ENCODE measurements around the gene COL8A2. TPM values are rescaled to one million over a fixed set of nuclear protein-coding genes. Genes with fewer than 3 reads are reported as not detected.

Gene COL8A2
- total and polyA plus RNA-seq, 2 of the 4 experiments (the other 2 are of a cell fraction), result 0.54 to 1.1 TPM

GRCh38 chr1:36115931-36116330 lies 9.1 kb downstream of the COL8A2 start:
- no peak overlapping the region for H2BK5ac ChIP-seq (ENCODE audit: low read depth, low read length, poor library complexity, severe bottlenecking)
- H3K4me3 ChIP-seq (ENCODE audit: insufficient read depth, low read depth, low read length), result no peak overlapping the region
- H4K8ac ChIP-seq (ENCODE audit: low read depth in 2 of 2, low read length in 2 of 2), result peak overlapping the region; percentile 29 to 52; a peak in 2 of 4 replicates
- H3K23ac ChIP-seq (ENCODE audit: low read depth, low read length), result no peak overlapping the region
- ChIA-PET CTCF (interaction anchor here (1.3 to 1.6 kb wide), 2 partner anchors 13 to 19 kb away, joined by 3 to 7 read pairs; no protein-coding TSS in a partner anchor), POLR2A (ENCODE audit: unreplicated experiment) (no interaction called here)
- H4K91ac ChIP-seq (ENCODE audit: insufficient read depth, low read depth, low read length), result no peak overlapping the region
- H3K27ac ChIP-seq (ENCODE audit: insufficient read depth, low read length), result no peak overlapping the region
- no peak overlapping the region for H2AK5ac ChIP-seq (ENCODE audit: low read depth, low read length)
- no peak overlapping the region for H3K14ac ChIP-seq (replicated peaks; ENCODE audit: low read depth, low read length)
- in situ Hi-C loops (cut with MboI; ENCODE audit: low sequenced_read_pairs), result loop anchor here (25.0 kb wide), 1 partner anchor 296 kb away; no protein-coding TSS in a partner anchor
- WGBS, 2 experiments (ENCODE audit: extremely low coverage in 2 of 2, insufficient read length in 1 of 2), result 60% methylated on average over 2 of the region's 5 CpGs; no CpG with 5 or more reads in 1 of the 2 experiments
- H4K20me1 ChIP-seq (ENCODE audit: insufficient read depth, low read length), result no peaks in the 10 kb centered on the region; the same call in 1 of the 2 replicates
- peaks cover 13% of the 10 kb centered on the region for H3K4me1 ChIP-seq (ENCODE audit: control insufficient read depth, insufficient read depth, low read length)
- H2AFZ ChIP-seq (replicated peaks; ENCODE audit: low read length, poor library complexity), result peak overlapping the region; percentile 60
- peak; percentile 28 for DNase-seq
- no peak overlapping the region for H2BK15ac ChIP-seq (ENCODE audit: low read depth, low read length)
- H3K9me3 ChIP-seq (ENCODE audit: control insufficient read depth, insufficient read depth, low read length), result no peaks in the 10 kb centered on the region
- H3K18ac ChIP-seq (ENCODE audit: low read depth, low read length), result no peak overlapping the region
- no TSS peak for BruUV-seq (replicated peaks)
- H3K56ac ChIP-seq (ENCODE audit: extremely low read depth, insufficient read depth, low read length), result no peak overlapping the region
- no peaks in the 10 kb centered on the region for H3K36me3 ChIP-seq (ENCODE audit: control insufficient read depth, insufficient read depth, low read length)
- intact Hi-C loops (cut with micrococcal nuclease), result no loop called here
- H4K5ac ChIP-seq (ENCODE audit: low read depth, low read length), result no peak overlapping the region
- no peak overlapping the region for H3K4me2 ChIP-seq (ENCODE audit: low read depth, low read length)
- no peak overlapping the region for H2BK120ac ChIP-seq (ENCODE audit: low read depth, low read length)
- ATAC-seq (ENCODE audit: low read depth), result no peak
- H3K4ac ChIP-seq (ENCODE audit: low read depth, low read length), result peak overlapping the region; percentile 26; the same call in 1 of the 2 replicates
- H2BK20ac ChIP-seq (ENCODE audit: low read depth, low read length), result no peak overlapping the region
- TF ChIP-seq RAD21 (IDR thresholded peaks at IDR 0.05; ENCODE audit: low read length), result no peak
- no peak for TF ChIP-seq POLR2A (IDR thresholded peaks at IDR 0.05; ENCODE audit: low read depth, low read length)
- TF ChIP-seq FOS (IDR thresholded peaks at IDR 0.05; ENCODE audit: low read depth, low read length), result no peak
- TF ChIP-seq RFX5 (IDR thresholded peaks at IDR 0.05; ENCODE audit: low read depth, low read length), result no peak
- peak; percentile 42; the same call in 1 of the 2 replicates for TF ChIP-seq CEBPB (IDR thresholded peaks at IDR 0.05; ENCODE audit: low read depth, low read length)
- H3K9me1 ChIP-seq (ENCODE audit: insufficient read depth, low read length), result peaks cover 7% of the 10 kb centered on the region; the same call in 1 of the 2 replicates
- no peak overlapping the region for H3K9ac ChIP-seq (ENCODE audit: low read depth, low read length)
- H3K79me1 ChIP-seq (ENCODE audit: low read depth in 1 of 2, low read length in 2 of 2), result no peaks in the 10 kb centered on the region
- dilution Hi-C loops (cut with HindIII; ENCODE audit: low sequenced_read_pairs, unreplicated experiment), result no loop called here
- H3K27me3 ChIP-seq (ENCODE audit: control insufficient read depth, insufficient read depth, low read length), result no peaks in the 10 kb centered on the region
- no peak overlapping the region for H2AK9ac ChIP-seq (replicated peaks; ENCODE audit: low read depth, low read length, poor library complexity)
